Choroid plexus epithelial cell (primary cell): ENCODE measurements around the gene PCNX4.

Experiments used
- DNase-seq: peaks from one replicate; pipeline ENCODE4 v3.0.0-alpha.2; 2010; ENCODE audit warnings: low read depth
- H3K4me3 ChIP-seq: 2 replicates; pipeline ENCODE4 v1.5.1; 2011; ENCODE audit warnings: low read depth, mild to moderate bottlenecking, control low read depth, low read length, moderate library complexity
- CTCF ChIP-seq: conservative IDR thresholded peaks from 2 replicates; pipeline ENCODE4 v1.5.1; 2011; ENCODE audit warnings: low read depth, mild to moderate bottlenecking, control low read depth, inconsistent platforms, low read length, moderate library complexity

PCNX4 gene

GRCh38 chr14:60125918-60126317 lies 34.2 kb downstream of the PCNX4 start:
- H3K4me3 ChIP-seq = no peak overlapping the region
- peak; percentile 22 for DNase-seq
- no peak for TF ChIP-seq CTCF

- no peak for TF ChIP-seq CTCF
- no peak overlapping the region for H3K4me3 ChIP-seq
- no peak for DNase-seq
Measured at GRCh38 chr14:60133487-60133886, 41.8 kb downstream of the PCNX4 start.

- no peak for DNase-seq
Measured at GRCh38 chr14:60134702-60135101, 43.0 kb downstream of the PCNX4 start.

GRCh38 chr14:60151715-60152114 lies 60.0 kb downstream of the PCNX4 start:
- TF ChIP-seq CTCF = no peak
- no peak overlapping the region for H3K4me3 ChIP-seq
- peak; percentile 96 for DNase-seq

More at GRCh38 chr14:60134702-60135101, 43.0 kb downstream of the PCNX4 start:
- TF ChIP-seq CTCF = no peak
- H3K4me3 ChIP-seq = no peak overlapping the region

GRCh38 chr14:60153991-60154390 lies 62.3 kb downstream of the PCNX4 start:
- no peak overlapping the region for H3K4me3 ChIP-seq
- no peak for TF ChIP-seq CTCF
- DNase-seq = no peak

GRCh38 chr14:60154671-60155070 lies 62.9 kb downstream of the PCNX4 start:
- H3K4me3 ChIP-seq = no peak overlapping the region
- DNase-seq = no peak
- TF ChIP-seq CTCF = no peak

GRCh38 chr14:60160422-60160821 lies 68.7 kb downstream of the PCNX4 start:
- no peak for DNase-seq
- TF ChIP-seq CTCF = no peak
- no peak overlapping the region for H3K4me3 ChIP-seq
